ENCODE results near the gene CD34. TPM values are rescaled to one million over a fixed set of nuclear protein-coding genes. Genes with fewer than 3 reads are reported as not detected.

Gene CD34
- polyA plus RNA-seq, 1 donor from 2014 or later, result not detected

DNA sequence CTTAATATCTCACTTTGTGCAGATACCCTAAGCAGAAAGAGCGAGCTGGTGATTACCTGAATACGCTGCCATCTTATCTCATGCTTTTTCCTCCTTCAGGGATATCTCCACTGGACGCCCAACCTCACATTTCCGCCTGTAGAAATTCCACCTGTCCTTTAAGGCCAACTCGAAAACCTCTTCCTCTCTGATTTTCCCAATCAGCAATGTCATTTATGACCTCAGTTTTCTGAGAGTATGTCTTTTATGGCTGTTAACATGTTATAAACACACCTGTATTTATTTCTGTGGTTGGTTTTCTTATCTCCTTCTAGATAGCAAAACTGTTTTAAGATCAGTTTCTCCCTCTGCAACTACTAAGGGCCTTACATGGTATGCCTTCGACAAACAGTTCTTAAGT lies 41.1 kb downstream of the CD34 start:
- Histone ChIP-seq H3K9me3 (ENCODE audit: low read length) (no peaks in the 10 kb centered on the region), H3K4me3 (ENCODE audit: low read length) (no peak overlapping the region), H3F3A (ENCODE audit: insufficient read depth, low read length, poor library complexity, severe bottlenecking) (no peaks in the 10 kb centered on the region), H2AFZ (ENCODE audit: low read depth, low read length) (no peak overlapping the region), H3K9ac (ENCODE audit: low read length) (no peak overlapping the region), H3K79me2 (replicated peaks; ENCODE audit: insufficient read depth, low read length) (peaks cover 4% of the 10 kb centered on the region), H3K36me3 (ENCODE audit: insufficient read depth, low read length) (no peaks in the 10 kb centered on the region), H3K27me3 (ENCODE audit: insufficient read depth, low read depth, low read length) (no peaks in the 10 kb centered on the region), H3K9me2 (ENCODE audit: insufficient read depth, low read length) (no peaks in the 10 kb centered on the region), H3K4me2 (ENCODE audit: low read length) (no peak overlapping the region), H4K20me1 (ENCODE audit: insufficient read depth) (no peaks in the 10 kb centered on the region), H3K27ac (ENCODE audit: low read length) (no peak overlapping the region)
- TF ChIP-seq, protein P1, sequence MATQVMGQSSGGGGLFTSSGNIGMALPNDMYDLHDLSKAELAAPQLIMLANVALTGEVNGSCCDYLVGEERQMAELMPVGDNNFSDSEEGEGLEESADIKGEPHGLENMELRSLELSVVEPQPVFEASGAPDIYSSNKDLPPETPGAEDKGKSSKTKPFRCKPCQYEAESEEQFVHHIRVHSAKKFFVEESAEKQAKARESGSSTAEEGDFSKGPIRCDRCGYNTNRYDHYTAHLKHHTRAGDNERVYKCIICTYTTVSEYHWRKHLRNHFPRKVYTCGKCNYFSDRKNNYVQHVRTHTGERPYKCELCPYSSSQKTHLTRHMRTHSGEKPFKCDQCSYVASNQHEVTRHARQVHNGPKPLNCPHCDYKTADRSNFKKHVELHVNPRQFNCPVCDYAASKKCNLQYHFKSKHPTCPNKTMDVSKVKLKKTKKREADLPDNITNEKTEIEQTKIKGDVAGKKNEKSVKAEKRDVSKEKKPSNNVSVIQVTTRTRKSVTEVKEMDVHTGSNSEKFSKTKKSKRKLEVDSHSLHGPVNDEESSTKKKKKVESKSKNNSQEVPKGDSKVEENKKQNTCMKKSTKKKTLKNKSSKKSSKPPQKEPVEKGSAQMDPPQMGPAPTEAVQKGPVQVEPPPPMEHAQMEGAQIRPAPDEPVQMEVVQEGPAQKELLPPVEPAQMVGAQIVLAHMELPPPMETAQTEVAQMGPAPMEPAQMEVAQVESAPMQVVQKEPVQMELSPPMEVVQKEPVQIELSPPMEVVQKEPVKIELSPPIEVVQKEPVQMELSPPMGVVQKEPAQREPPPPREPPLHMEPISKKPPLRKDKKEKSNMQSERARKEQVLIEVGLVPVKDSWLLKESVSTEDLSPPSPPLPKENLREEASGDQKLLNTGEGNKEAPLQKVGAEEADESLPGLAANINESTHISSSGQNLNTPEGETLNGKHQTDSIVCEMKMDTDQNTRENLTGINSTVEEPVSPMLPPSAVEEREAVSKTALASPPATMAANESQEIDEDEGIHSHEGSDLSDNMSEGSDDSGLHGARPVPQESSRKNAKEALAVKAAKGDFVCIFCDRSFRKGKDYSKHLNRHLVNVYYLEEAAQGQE (IDR thresholded peaks at IDR 0.05; ENCODE audit: borderline replicate concordance), result no peak

DNA sequence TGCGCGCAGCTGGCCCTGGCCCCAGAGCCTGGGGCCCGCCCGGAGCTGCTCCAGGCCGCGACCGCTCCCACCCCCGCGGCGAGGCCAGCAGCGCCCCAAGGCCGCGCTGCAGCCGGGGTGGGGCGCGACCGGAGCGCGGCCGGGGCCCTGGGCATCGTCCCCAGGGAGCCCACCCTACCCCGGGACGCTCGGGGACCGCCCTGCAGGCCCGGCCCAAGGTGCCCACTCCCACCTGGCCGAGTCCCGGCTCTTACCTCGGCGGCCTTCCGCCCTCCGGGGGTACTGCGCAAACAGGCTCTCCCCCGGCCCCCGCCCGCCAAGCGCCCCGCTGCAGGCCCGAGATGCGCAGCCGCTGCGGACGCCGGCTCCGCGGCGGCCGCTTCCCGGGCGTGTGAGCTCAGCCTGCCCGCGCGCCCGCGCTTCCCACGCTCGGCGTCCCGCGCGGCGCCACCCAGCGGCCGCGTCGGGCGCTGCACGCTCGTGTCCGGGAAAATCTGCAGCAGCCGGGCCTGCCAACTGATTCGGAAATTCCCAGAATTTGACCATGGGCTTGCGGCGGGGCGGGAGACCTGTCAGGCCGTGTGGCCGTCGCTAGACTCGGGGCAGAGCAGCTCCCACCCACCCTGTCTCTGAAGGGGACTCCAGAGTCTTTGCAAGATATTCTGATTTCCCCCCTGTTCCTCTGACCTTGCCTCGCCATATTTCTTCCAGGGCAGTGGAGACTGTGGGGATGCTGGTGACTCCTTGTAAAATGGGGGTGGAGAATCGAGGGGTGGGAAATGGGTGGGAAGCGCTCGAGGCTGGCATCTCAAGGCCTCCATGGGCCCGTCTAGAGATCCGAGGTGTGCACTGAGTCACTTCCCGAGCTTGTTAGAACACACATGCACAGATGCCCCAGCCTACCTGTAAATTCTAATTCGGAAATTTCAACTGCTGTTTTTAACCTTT lies 41.9 kb downstream of the CD34 start:
- no peak overlapping the region for H3K27ac ChIP-seq (ENCODE audit: low read length)
- peak overlapping the region; percentile 51 for H3K4me2 ChIP-seq (ENCODE audit: low read length)
- H4K20me1 ChIP-seq (ENCODE audit: insufficient read depth), result no peaks in the 10 kb centered on the region
- H3K4me3 ChIP-seq (ENCODE audit: low read length), result peak overlapping the region; percentile 80
- H3F3A ChIP-seq (ENCODE audit: insufficient read depth, low read length, poor library complexity, severe bottlenecking), result no peaks in the 10 kb centered on the region
- no peaks in the 10 kb centered on the region for H3K27me3 ChIP-seq (ENCODE audit: insufficient read depth, low read depth, low read length)
- H3K36me3 ChIP-seq (ENCODE audit: insufficient read depth, low read length), result no peaks in the 10 kb centered on the region
- H2AFZ ChIP-seq (ENCODE audit: low read depth, low read length), result peak overlapping the region; percentile 65
- peaks cover 4% of the 10 kb centered on the region for H3K79me2 ChIP-seq (replicated peaks; ENCODE audit: insufficient read depth, low read length)
- no peaks in the 10 kb centered on the region for H3K9me3 ChIP-seq (ENCODE audit: low read length)
- TF ChIP-seq MXI1 (conservative IDR thresholded peaks at IDR 0.05; ENCODE audit: poor library complexity, severe bottlenecking) (peak; percentile 62), TAF1 (IDR thresholded peaks at IDR 0.05; ENCODE audit: low read depth) (peak; percentile 27), RAD21 (conservative IDR thresholded peaks at IDR 0.05) (peak; percentile 56), EZH2 (IDR thresholded peaks at IDR 0.05; ENCODE audit: borderline replicate concordance, insufficient read depth, low read length, poor library complexity, severe bottlenecking) (no peak), SMC3 (conservative IDR thresholded peaks at IDR 0.05; ENCODE audit: poor library complexity) (peak; percentile 68), EP300 (conservative IDR thresholded peaks at IDR 0.05; ENCODE audit: poor library complexity, severe bottlenecking) (peak; percentile 30), POLR2AphosphoS5 (IDR thresholded peaks at IDR 0.05) (no peak)
- TF ChIP-seq, protein P1 (IDR thresholded peaks at IDR 0.05; ENCODE audit: borderline replicate concordance), result no peak
- TF ChIP-seq, protein P2, sequence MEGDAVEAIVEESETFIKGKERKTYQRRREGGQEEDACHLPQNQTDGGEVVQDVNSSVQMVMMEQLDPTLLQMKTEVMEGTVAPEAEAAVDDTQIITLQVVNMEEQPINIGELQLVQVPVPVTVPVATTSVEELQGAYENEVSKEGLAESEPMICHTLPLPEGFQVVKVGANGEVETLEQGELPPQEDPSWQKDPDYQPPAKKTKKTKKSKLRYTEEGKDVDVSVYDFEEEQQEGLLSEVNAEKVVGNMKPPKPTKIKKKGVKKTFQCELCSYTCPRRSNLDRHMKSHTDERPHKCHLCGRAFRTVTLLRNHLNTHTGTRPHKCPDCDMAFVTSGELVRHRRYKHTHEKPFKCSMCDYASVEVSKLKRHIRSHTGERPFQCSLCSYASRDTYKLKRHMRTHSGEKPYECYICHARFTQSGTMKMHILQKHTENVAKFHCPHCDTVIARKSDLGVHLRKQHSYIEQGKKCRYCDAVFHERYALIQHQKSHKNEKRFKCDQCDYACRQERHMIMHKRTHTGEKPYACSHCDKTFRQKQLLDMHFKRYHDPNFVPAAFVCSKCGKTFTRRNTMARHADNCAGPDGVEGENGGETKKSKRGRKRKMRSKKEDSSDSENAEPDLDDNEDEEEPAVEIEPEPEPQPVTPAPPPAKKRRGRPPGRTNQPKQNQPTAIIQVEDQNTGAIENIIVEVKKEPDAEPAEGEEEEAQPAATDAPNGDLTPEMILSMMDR (IDR thresholded peaks at IDR 0.05; ENCODE audit: poor library complexity, severe bottlenecking), result peak; percentile 92
- H3K9ac ChIP-seq (ENCODE audit: low read length), result peak overlapping the region; percentile 71
- H3K9me2 ChIP-seq (ENCODE audit: insufficient read depth, low read length), result no peaks in the 10 kb centered on the region

Data from neural cell (in vitro differentiated cells).